Measurements from ENCODE around the gene HECTD1. TPM values are rescaled to one million over a fixed set of nuclear protein-coding genes. Genes with fewer than 3 reads are reported as not detected.

The HECTD1 gene
- total and polyA plus RNA-seq, 10 of the 15 experiments (the other 5 are each of a cell fraction or from before 2014, with no cell fraction given) = 27.3 to 116 (median 57.7) TPM

GRCh38 chr14:31207287-31207754, 272 bp downstream of the HECTD1 start (continued):
- TF ChIP-seq GATAD2B (conservative IDR thresholded peaks at IDR 0.05; ENCODE audit: low read depth) (peak; percentile 73), GABPA (IDR thresholded peaks at IDR 0.05; ENCODE audit: low read depth) (no peak), SMAD5 (IDR thresholded peaks at IDR 0.05; ENCODE audit: low read depth) (peak; percentile 48; the same call in 1 of the 2 replicates), TARDBP (IDR thresholded peaks at IDR 0.05; ENCODE audit: borderline replicate concordance) (0 out of 2 replicates have a peak, but pooled peaks have one; percentile 27), NFIC (IDR thresholded peaks at IDR 0.05; ENCODE audit: low read depth, low read length) (no peak), REST (IDR thresholded peaks at IDR 0.05; ENCODE audit: low read depth, low read length) (0 out of 2 replicates have a peak, but pooled peaks have one; percentile 24), IKZF1 (conservative IDR thresholded peaks at IDR 0.05) (0 out of 2 replicates have a peak, but pooled peaks have one; percentile 48), POLR2A (IDR thresholded peaks at IDR 0.05; ENCODE audit: low read depth, low read length) (peak; percentile 50), BACH1 (IDR thresholded peaks at IDR 0.05; ENCODE audit: borderline replicate concordance) (no peak), TAF1 (IDR thresholded peaks at IDR 0.05; ENCODE audit: borderline replicate concordance, low read depth, low read length) (peak; percentile 38; the same call in 1 of the 2 replicates), ZNF687 (IDR thresholded peaks at IDR 0.05) (peak; percentile 32), ELK1 (IDR thresholded peaks at IDR 0.05; ENCODE audit: low read depth, low read length) (0 out of 2 replicates have a peak, but pooled peaks have one; percentile 35), SIN3A (IDR thresholded peaks at IDR 0.05; ENCODE audit: low read depth, low read length) (peak; percentile 40; the same call in 1 of the 2 replicates), MLLT1 (IDR thresholded peaks at IDR 0.05) (no peak), MXI1 (IDR thresholded peaks at IDR 0.05; ENCODE audit: low read depth, low read length) (peak; percentile 14; the same call in 1 of the 2 replicates), CBX5 (IDR thresholded peaks at IDR 0.05; ENCODE audit: low read depth) (no peak)
